Activated gamma-delta T cell treated with anti-CD3 and anti-CD28 coated beads, Interleukin-2, amount 50 U/mL, for 16 hours (primary cell): ENCODE results near the gene FOXD1.
"Not testable (repeated sequence)": the region's sequence is repeated elsewhere in the genome, so short reads cannot be mapped to it uniquely, and the experiment has no call there.

ENCODE experiments used
- DNase-seq: peaks from one replicate; pipeline ENCODE4 v3.0.0-alpha.2; 2020; ENCODE audit warnings: low read depth

Gene FOXD1

DNA sequence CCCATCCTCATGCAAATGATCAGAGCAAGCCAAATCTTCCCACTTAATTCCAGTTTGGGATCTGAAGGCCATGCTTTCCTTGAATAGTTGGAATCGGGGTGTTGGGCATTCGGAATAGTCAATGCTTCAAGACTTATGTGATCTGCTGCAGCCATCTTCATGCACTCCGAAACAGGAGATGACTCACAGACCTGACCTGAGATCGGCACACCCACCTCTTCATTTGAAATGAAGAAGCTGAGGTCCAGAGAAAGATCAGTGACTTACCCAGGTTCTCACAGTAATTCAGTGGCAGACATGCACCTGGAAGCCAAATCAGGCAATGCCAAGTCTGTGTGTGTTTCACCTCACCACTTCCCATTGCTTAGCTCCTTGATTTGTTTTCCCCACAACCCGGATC is 33.0 kb downstream of the FOXD1 start:
- DNase-seq, result no peak

DNA sequence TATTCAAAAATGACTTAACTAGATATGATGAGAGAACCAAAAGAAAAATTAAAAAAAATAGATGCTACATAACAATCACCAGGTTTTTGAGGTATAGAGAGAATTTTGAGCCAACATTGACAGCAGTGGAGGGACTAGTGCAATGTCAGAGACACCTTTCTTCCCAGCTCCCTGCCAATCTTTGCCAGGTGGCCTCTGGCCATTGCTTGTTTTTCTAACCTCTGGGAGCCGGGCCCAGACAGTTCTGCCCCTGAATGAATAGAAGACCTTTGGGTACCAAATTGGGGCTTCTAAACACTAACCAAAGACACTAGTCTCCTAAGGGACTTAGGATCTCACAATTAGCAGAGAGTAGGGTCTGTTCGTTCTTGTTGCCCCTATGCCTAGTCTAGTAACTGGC is 33.4 kb downstream of the FOXD1 start:
- no peak for DNase-seq

GRCh38 chr5:73412597-73412988 is 36.0 kb downstream of the FOXD1 start:
- DNase-seq, result no peak

DNA sequence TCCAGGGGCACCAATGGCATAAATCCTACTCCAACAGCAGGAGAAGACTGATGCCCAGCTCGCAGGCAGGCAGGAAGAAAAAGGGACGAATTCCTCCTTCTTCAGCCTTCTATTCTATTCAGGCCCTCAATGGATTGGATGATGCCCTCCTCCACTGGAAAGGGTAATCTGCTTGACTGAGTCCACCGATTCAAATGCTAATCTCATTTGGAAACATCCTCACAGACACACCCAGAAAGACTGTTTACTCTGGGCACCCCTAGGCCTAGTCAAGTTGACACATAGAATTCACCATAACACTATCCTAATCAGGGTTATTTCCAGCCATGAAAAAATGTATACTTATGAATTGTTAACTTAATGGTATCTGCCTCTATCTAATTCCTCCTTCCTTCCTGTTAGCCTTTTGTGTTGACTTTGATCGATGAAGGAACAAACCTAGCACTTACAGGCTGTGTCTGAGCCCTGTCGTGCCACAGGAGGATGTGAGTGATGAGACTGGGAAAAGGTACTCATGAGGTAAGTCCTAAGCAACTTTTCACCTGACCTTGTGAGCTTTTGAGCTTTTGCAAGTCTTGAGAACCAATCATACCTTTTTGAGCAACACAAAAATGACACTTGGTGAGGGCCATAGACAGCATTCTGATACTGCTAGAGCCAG is 36.5 kb downstream of the FOXD1 start:
- DNase-seq, result no peak

GRCh38 chr5:73409927-73410326 is 38.6 kb downstream of the FOXD1 start:
- DNase-seq, result not testable (repeated sequence)

GRCh38 chr5:73405691-73406090 is 42.9 kb downstream of the FOXD1 start:
- DNase-seq, result no peak

DNA sequence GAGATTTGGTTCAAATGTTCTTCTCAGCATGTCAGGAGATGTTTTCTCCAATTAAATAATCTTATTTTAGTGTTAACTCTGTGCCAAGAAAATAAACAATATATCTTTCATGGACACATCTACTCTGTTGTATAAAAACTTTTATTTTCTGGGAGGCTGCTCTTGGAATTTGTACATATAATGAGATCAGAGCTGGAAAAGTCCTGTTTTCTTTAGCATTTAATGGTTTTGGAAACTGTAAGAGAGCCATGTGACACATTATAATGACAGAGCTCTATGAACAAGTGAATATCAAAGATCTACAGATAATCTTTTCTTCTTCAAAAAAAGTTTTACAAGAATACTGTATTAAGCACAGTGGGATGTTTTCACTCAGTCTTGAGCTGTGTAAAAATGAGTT is 48.8 kb downstream of the FOXD1 start:
- no peak for DNase-seq
